A673 (cell line): ENCODE data around the gene TAB3. TPM values are rescaled to one million over a fixed set of nuclear protein-coding genes. Genes with fewer than 3 reads are reported as not detected.

Source experiments
- BruUV-seq: library from RNA; stranded (reverse); fragments of 400-500 nt; replicated peaks from 2 replicates; lab custom pipeline; 2021; lab: Mats Ljungman, UMichigan
- CTCF ChIA-PET: fragments of 300-600 bp; sonication (Branson Sonifier 250); formaldehyde crosslinking; loops from one replicate; lab custom pipeline; 2022; ENCODE audit warnings: antibody characterized with exemption; lab: Charles Lee
- POLR2A ChIA-PET: fragments of 300-600 bp; sonication (Branson Sonifier 250); formaldehyde crosslinking; loops from one replicate; lab custom pipeline; 2022; ENCODE audit warnings: antibody characterized with exemption; ENCODE audit not compliant: low non-redundant PET; lab: Charles Lee
- DNase-seq: peaks from one replicate; pipeline ENCODE4 v3.0.0-alpha.2; 2015; ENCODE audit warnings: low spot score
- H3K27ac ChIP-seq: fragments of 200-600 bp; sonication (generic); 2 replicates; pipeline ENCODE4 v1.5.1; 2016; ENCODE audit warnings: mixed run types, low read depth, mild to moderate bottlenecking, mixed read lengths, antibody characterized with exemption, low read length; ENCODE audit not compliant: poor library complexity, severe bottlenecking
- H3K27me3 ChIP-seq: fragments of 200-600 bp; sonication (generic); replicated peaks from 2 replicates; pipeline ENCODE4 v1.6.1; 2017; ENCODE audit warnings: mixed run types, low read depth, mild to moderate bottlenecking, mixed read lengths, antibody characterized with exemption, low read length; ENCODE audit not compliant: insufficient read depth, poor library complexity
- H3K36me3 ChIP-seq: fragments of 200-600 bp; sonication (generic); 2 replicates; pipeline ENCODE4 v1.6.1; 2016; ENCODE audit warnings: mixed run types, mild to moderate bottlenecking, mixed read lengths, antibody characterized with exemption, low read length; ENCODE audit not compliant: insufficient read depth, poor library complexity, severe bottlenecking
- H3K4me1 ChIP-seq: fragments of 200-600 bp; sonication (generic); 2 replicates; pipeline ENCODE4 v1.6.1; 2017; ENCODE audit warnings: mixed run types, mild to moderate bottlenecking, mixed read lengths, antibody characterized with exemption, low read length; ENCODE audit not compliant: insufficient read depth, poor library complexity, severe bottlenecking
- H3K4me3 ChIP-seq: fragments of 200-600 bp; sonication (generic); 2 replicates; pipeline ENCODE4 v1.5.1; 2016; ENCODE audit warnings: low read depth, mixed run types, mild to moderate bottlenecking, mixed read lengths, low read length; ENCODE audit not compliant: poor library complexity, severe bottlenecking
- H3K9me3 ChIP-seq: fragments of 200-600 bp; sonication (generic); 2 replicates; pipeline ENCODE4 v1.6.1; 2016; ENCODE audit warnings: mixed run types, low read depth, mild to moderate bottlenecking, mixed read lengths, antibody characterized with exemption, low read length; ENCODE audit not compliant: poor library complexity, severe bottlenecking
- EZH2 ChIP-seq: fragments of 200-600 bp; sonication (generic); IDR thresholded peaks from 2 replicates; pipeline ENCODE4 v1.6.1; 2017; ENCODE audit warnings: borderline replicate concordance, low read depth, mild to moderate bottlenecking, mixed read lengths, antibody characterized with exemption, low read length; ENCODE audit not compliant: poor library complexity, severe bottlenecking
- intact Hi-C: fragments of 100-400 bp; cut with micrococcal nuclease; formaldehyde crosslinking; loops from one replicate; pipeline ENCODE4 v1.10.0; 2022; ENCODE audit not compliant: unreplicated experiment
- total RNA-seq: library from RNA; stranded (reverse); gene quantifications from 2 replicates; pipeline ENCODE4 v1.2.3, GENCODE V29; 2021
- TF ChIP-seq, protein P1 (sequence below): fragments of 300-800, 200-600 bp; sonication (generic); conservative IDR thresholded peaks from 2 replicates; pipeline ENCODE4 v1.5.1; 2017; ENCODE audit warnings: low read depth, mild to moderate bottlenecking, antibody characterized with exemption, low read length, moderate library complexity, mixed read lengths

Gene TAB3
- total RNA-seq, 1 experiment from 2014 or later = 12.0 TPM

DNA sequence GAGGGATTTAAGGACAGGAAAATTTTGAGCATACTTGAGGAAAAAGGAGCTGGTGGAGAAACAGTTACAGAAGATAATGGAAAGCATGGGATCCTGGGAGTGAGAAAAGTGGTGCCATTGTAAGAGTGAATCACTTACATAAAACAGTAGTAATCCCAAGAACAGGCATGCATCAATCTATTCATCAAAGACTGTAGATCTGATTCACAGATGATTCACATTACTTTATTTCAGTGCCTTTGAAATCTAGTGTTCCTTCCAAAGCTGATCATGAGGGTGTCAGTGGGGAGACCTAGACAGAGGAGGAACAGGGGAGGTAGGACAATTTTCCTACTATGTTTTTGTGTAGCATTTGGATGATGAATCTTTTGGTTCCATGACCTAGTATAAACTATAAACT is 102.7 kb downstream of the TAB3 start:
- no TSS peak for BruUV-seq
- intact Hi-C loops = no loop called here
- peaks cover 2% of the 10 kb centered on the region for H3K27me3 ChIP-seq
- ChIA-PET CTCF (no interaction called here), POLR2A (no interaction called here)
- no peaks in the 10 kb centered on the region for H3K36me3 ChIP-seq
- no peaks in the 10 kb centered on the region for H3K4me1 ChIP-seq
- no peaks in the 10 kb centered on the region for H3K9me3 ChIP-seq
- H3K4me3 ChIP-seq = no peak overlapping the region
- no peak for TF ChIP-seq EZH2
- TF ChIP-seq, protein P1, sequence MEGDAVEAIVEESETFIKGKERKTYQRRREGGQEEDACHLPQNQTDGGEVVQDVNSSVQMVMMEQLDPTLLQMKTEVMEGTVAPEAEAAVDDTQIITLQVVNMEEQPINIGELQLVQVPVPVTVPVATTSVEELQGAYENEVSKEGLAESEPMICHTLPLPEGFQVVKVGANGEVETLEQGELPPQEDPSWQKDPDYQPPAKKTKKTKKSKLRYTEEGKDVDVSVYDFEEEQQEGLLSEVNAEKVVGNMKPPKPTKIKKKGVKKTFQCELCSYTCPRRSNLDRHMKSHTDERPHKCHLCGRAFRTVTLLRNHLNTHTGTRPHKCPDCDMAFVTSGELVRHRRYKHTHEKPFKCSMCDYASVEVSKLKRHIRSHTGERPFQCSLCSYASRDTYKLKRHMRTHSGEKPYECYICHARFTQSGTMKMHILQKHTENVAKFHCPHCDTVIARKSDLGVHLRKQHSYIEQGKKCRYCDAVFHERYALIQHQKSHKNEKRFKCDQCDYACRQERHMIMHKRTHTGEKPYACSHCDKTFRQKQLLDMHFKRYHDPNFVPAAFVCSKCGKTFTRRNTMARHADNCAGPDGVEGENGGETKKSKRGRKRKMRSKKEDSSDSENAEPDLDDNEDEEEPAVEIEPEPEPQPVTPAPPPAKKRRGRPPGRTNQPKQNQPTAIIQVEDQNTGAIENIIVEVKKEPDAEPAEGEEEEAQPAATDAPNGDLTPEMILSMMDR = no peak
- no peak for DNase-seq
- no peak overlapping the region for H3K27ac ChIP-seq

DNA sequence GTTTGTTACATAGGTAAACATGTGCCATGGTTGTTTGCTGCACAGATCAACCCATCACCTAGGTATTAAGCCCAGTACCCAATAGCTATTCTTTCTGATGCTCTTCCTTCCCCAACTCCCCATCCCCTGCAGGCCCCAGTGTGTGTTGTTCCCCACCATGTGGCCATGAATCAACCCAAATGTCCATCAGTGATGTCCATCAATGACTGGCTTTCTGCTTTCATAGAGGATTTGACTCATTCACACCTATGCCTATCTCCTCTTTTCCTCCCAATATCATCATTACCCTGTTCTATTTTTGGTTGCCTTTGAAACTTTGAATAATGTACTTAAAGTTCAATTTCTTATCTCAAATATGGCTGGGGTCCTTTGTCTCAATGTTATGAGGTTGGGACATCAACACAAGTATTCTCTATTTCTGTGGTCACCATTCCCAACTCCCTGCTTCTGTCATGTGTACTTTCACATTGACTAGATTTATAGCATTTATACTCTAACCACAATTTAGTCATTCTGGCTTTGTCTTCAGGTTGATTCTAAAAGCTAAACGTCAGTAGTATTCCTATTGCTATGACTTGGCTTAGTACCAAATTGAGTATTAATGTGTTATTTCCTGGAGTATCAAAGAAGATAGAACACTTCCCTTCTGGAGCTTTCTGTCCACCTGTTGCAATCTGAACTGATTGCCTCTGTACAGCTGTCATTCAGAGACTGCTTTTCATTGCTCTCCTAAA is 107.2 kb downstream of the TAB3 start:
- Histone ChIP-seq H3K9me3 (no peaks in the 10 kb centered on the region), H3K27ac (no peak overlapping the region), H3K4me3 (no peak overlapping the region), H3K27me3 (peaks cover 2% of the 10 kb centered on the region), H3K4me1 (no peaks in the 10 kb centered on the region), H3K36me3 (no peaks in the 10 kb centered on the region)
- no peak for TF ChIP-seq EZH2
- TF ChIP-seq, protein P1 = no peak
- intact Hi-C loops = no loop called here
- DNase-seq = no peak
- no TSS peak for BruUV-seq
- ChIA-PET CTCF (no interaction called here), POLR2A (no interaction called here)

DNA sequence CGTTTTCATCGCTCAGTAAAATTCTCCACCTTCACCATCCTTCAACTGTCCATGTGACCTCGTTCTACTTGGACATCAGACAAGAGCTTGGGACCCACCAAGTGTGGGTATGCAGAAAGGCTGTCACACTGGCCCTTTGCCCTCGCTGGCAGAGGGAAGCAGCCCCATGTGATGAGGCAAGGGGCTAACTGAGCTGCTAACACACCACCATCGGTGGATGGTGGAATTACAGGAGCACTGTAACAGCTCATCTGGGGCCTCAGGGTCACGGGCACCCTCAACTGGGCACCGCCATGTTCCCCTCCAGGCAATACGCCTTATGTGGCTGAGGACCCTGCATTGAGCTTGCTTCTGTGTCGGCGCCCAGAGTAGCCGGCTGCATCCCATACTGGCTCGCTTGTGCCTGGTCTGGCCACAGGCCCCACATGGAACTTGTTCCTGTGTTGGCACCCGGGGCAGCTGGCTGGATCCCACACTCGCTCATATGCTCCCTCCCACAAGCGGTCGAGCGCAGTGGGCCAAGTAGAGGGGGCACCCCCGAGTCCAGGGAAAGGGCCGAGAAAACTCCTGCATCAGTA is 109.5 kb downstream of the TAB3 start:
- ChIA-PET CTCF (interaction anchor here (0.7 kb wide), 1 partner anchor 44 kb away, joined by 8 read pairs; no protein-coding TSS in a partner anchor), POLR2A (no interaction called here)
- TF ChIP-seq EZH2 = no peak
- DNase-seq = no peak
- intact Hi-C loops = no loop called here
- BruUV-seq = no TSS peak
- no peaks in the 10 kb centered on the region for H3K4me1 ChIP-seq
- H3K4me3 ChIP-seq = no peak overlapping the region
- no peaks in the 10 kb centered on the region for H3K36me3 ChIP-seq
- H3K27ac ChIP-seq = no peak overlapping the region
- no peaks in the 10 kb centered on the region for H3K9me3 ChIP-seq
- H3K27me3 ChIP-seq = no peaks in the 10 kb centered on the region
